Caco-2 (cell line): ENCODE results near the gene GPR78. TPM values are rescaled to one million over a fixed set of nuclear protein-coding genes. Genes with fewer than 3 reads are reported as not detected.

ENCODE experiments used
- BruUV-seq: library from RNA; stranded (reverse); fragments of 400-500 nt; replicated peaks from 2 replicates; lab custom pipeline; 2021; lab: Mats Ljungman, UMichigan
- CTCF ChIA-PET: fragments of 300-600 bp; sonication (Branson Sonifier 250); formaldehyde crosslinking; loops from one replicate; lab custom pipeline; 2022; ENCODE audit warnings: antibody characterized with exemption; lab: Charles Lee
- POLR2A ChIA-PET: fragments of 300-600 bp; sonication (Branson Sonifier 250); formaldehyde crosslinking; loops from one replicate; lab custom pipeline; 2022; ENCODE audit warnings: antibody characterized with exemption; lab: Charles Lee
- DNase-seq, 2 experiments: peaks; one replicate each; pipeline versions ENCODE4 v3.0.0 to v3.0.0-alpha.2; 2020 to 2022
- H3K27me3 ChIP-seq: replicated peaks from 2 replicates; pipeline ENCODE4 v1.6.0; 2011; ENCODE audit warnings: low read length; ENCODE audit not compliant: control insufficient read depth, insufficient read depth
- H3K36me3 ChIP-seq: 2 replicates; pipeline ENCODE4 v1.5.1; 2011; ENCODE audit warnings: low read length; ENCODE audit not compliant: control insufficient read depth, insufficient read depth
- H3K4me1 ChIP-seq: fragments of 250-450 bp; sonication (Bioruptor Pico); 2 replicates; pipeline ENCODE4 v1.5.1; 2020; ENCODE audit warnings: mild to moderate bottlenecking
- H3K4me3 ChIP-seq: 2 replicates; pipeline ENCODE4 v1.5.1; 2011; ENCODE audit warnings: low read depth, mild to moderate bottlenecking, control low read depth, low read length
- H3K9me3 ChIP-seq: fragments of 250-450 bp; sonication (Bioruptor Pico); 2 replicates; pipeline ENCODE4 v1.5.1; 2020; ENCODE audit warnings: mild to moderate bottlenecking, moderate library complexity
- H3K27ac Mint-ChIP-seq: one replicate; pipeline ENCODE4 v1.8.0; 2022; ENCODE audit warnings: mixed read lengths; ENCODE audit not compliant: unreplicated experiment
- H3K27me3 Mint-ChIP-seq: one replicate; pipeline ENCODE4 v1.8.0; 2022; ENCODE audit warnings: mixed read lengths; ENCODE audit not compliant: insufficient read depth, unreplicated experiment
- H3K36me3 Mint-ChIP-seq: one replicate; pipeline ENCODE4 v1.8.0; 2022; ENCODE audit warnings: mild to moderate bottlenecking, mixed read lengths; ENCODE audit not compliant: insufficient read depth, unreplicated experiment
- H3K4me1 Mint-ChIP-seq: one replicate; pipeline ENCODE4 v1.8.0; 2022; ENCODE audit warnings: low read depth, mixed read lengths; ENCODE audit not compliant: unreplicated experiment
- H3K4me3 Mint-ChIP-seq: one replicate; pipeline ENCODE4 v1.8.0; 2022; ENCODE audit warnings: mild to moderate bottlenecking, moderate library complexity, mixed read lengths; ENCODE audit not compliant: unreplicated experiment
- H3K9me3 Mint-ChIP-seq: one replicate; pipeline ENCODE4 v1.8.0; 2022; ENCODE audit warnings: mixed read lengths; ENCODE audit not compliant: unreplicated experiment
- intact Hi-C: fragments of 100-400 bp; cut with micrococcal nuclease; formaldehyde crosslinking; loops from one replicate; pipeline ENCODE4 v1.10.0; 2022; ENCODE audit not compliant: unreplicated experiment
- total RNA-seq: library from RNA; stranded (reverse); gene quantifications from 2 replicates; pipeline ENCODE4 v1.2.3, GENCODE V29; 2022
- TF ChIP-seq, protein P1 (sequence below), 2 experiments: fragments of 200-600 bp in 1 of 2; IDR thresholded peaks; 1 replicate in 1 of 2; 2 replicates in 1 of 2; pipeline versions ENCODE4 v1.5.1 to v1.8.0; 2011 to 2022; ENCODE audit warnings: antibody characterized with exemption in 1 of 2, control low read depth in 1 of 2, inconsistent platforms in 1 of 2, low read depth in 1 of 2, low read length in 1 of 2, mild to moderate bottlenecking in 1 of 2, moderate library complexity in 1 of 2; ENCODE audit not compliant: insufficient read depth in 1 of 2, severe bottlenecking in 1 of 2, unreplicated experiment in 1 of 2

The GPR78 gene
- total RNA-seq, 1 experiment from 2014 or later = 0.68 TPM

DNA sequence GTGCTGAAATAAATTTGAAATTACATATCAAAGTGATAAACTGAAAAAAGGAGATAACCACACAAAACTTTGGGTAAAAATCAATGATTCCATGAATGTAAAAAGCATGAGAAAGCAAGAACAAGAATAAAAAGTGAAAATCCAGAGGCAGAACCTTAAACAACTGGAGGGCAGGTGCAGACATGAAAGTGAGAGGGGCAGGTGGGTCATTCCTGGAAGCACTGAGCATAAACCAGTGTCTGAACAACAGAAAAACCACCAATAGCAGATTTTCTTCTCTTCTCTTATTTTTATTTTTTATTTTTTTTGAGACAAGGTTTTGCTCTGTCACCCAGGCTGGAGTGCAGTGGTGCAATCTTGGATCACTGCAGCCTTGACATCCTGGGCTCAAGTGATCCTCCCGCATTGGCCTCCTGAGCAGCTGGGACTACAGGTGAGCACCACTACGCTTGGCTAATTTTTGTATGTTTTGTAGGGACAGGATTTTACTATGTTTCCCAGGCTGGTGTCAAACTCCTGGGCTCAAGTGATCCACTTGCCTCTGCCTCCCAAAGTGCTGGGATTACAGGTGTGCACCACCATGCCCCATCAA is 46.8 kb upstream of the GPR78 start:
- POLR2A ChIA-PET = no interaction called here
- no peaks in the 10 kb centered on the region for H3K27me3 ChIP-seq
- no peaks in the 10 kb centered on the region; the same call in 1 of the 2 replicates for H3K36me3 ChIP-seq
- DNase-seq = no peak
- Mint-ChIP-seq H3K4me3 (peak overlapping the region; percentile 65), H3K4me1 (peaks cover 36% of the 10 kb centered on the region), H3K27me3 (no peaks in the 10 kb centered on the region), H3K36me3 (peaks cover 19% of the 10 kb centered on the region), H3K9me3 (peaks cover 14% of the 10 kb centered on the region), H3K27ac (peak overlapping the region; percentile 78)
- intact Hi-C loops = loop anchor here (5.0 kb wide), 2 partner anchors 39 to 71 kb away; no protein-coding TSS in a partner anchor
- H3K9me3 ChIP-seq = peaks cover 17% of the 10 kb centered on the region
- TF ChIP-seq, protein P1, sequence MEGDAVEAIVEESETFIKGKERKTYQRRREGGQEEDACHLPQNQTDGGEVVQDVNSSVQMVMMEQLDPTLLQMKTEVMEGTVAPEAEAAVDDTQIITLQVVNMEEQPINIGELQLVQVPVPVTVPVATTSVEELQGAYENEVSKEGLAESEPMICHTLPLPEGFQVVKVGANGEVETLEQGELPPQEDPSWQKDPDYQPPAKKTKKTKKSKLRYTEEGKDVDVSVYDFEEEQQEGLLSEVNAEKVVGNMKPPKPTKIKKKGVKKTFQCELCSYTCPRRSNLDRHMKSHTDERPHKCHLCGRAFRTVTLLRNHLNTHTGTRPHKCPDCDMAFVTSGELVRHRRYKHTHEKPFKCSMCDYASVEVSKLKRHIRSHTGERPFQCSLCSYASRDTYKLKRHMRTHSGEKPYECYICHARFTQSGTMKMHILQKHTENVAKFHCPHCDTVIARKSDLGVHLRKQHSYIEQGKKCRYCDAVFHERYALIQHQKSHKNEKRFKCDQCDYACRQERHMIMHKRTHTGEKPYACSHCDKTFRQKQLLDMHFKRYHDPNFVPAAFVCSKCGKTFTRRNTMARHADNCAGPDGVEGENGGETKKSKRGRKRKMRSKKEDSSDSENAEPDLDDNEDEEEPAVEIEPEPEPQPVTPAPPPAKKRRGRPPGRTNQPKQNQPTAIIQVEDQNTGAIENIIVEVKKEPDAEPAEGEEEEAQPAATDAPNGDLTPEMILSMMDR (IDR thresholded peaks at IDR 0.05; ENCODE audit: insufficient read depth in 1 of 2, low read depth in 1 of 2, low read length in 1 of 2, severe bottlenecking in 1 of 2, unreplicated experiment in 1 of 2) = no peak
- H3K4me1 ChIP-seq = peaks cover 39% of the 10 kb centered on the region
- H3K4me3 ChIP-seq = no peak overlapping the region
- CTCF ChIA-PET = interaction anchor here (1.0 kb wide), 1 partner anchor 27 kb away, joined by 9 read pairs; no protein-coding TSS in a partner anchor
- BruUV-seq = no TSS peak

DNA sequence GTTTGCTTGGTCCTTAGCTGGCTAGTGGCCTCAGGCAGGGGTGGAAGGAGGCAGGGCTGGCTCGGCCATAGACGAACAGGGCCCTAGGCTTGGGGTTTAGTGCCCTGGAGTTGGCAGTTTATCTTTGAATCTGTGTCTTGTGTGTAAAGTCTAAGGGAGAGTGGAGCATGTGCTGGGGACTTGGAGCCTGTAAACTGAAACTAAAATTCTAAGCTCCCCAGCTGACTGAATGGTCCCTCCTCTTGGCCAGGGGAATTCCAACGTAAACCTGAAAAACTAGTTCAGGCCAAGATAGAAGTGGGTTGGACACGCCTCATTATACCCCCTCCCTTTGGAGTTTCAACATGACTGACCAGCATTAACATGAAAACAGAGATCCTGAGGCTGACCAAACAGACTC is 46.1 kb upstream of the GPR78 start:
- no peaks in the 10 kb centered on the region for H3K27me3 ChIP-seq
- CTCF ChIA-PET = interaction anchor here (0.8 to 1.3 kb wide), 3 partner anchors 22 to 83 kb away, joined by 3 to 9 read pairs (median 3); no protein-coding TSS in a partner anchor
- intact Hi-C loops = loop anchor here (1.0 to 5.0 kb wide), 3 partner anchors 9 to 72 kb away; no protein-coding TSS in a partner anchor

DNA sequence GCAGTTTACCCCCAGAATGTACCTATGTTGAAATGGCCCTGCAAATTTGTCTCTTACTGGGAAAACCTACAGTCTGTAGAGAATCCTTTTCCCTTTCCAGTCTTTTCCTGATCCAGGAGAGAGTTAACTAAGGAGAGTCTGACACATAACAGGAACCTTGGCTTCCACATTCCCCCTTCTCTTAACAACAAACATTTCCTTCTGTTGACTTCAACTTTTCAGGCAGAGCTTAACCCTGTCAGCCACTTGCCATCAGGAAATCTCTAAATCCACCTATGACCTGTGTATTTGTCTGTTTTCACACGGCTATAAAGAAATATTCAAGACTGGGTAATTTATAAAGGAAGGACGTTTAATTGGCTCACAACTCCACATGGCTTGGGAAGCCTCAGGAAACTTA is 45.6 kb upstream of the GPR78 start:
- TF ChIP-seq, protein P1 (IDR thresholded peaks at IDR 0.05; ENCODE audit: insufficient read depth in 1 of 2, low read depth in 1 of 2, low read length in 1 of 2, severe bottlenecking in 1 of 2, unreplicated experiment in 1 of 2) = no peak
- H3K4me3 ChIP-seq = no peak overlapping the region
- H3K9me3 Mint-ChIP-seq = peaks cover 14% of the 10 kb centered on the region
- no peaks in the 10 kb centered on the region; the same call in 1 of the 2 replicates for H3K36me3 ChIP-seq
- H3K4me1 Mint-ChIP-seq = peaks cover 36% of the 10 kb centered on the region
- intact Hi-C loops = loop anchor here (1.0 to 5.0 kb wide), 3 partner anchors 9 to 72 kb away; no protein-coding TSS in a partner anchor
- no peaks in the 10 kb centered on the region for H3K27me3 Mint-ChIP-seq
- no peaks in the 10 kb centered on the region for H3K27me3 ChIP-seq
- peaks cover 39% of the 10 kb centered on the region for H3K4me1 ChIP-seq
- H3K4me3 Mint-ChIP-seq = peak overlapping the region; percentile 65
- ChIA-PET POLR2A (interaction anchor here (1.2 kb wide), 1 partner anchor 9 kb away, joined by 7 read pairs; no protein-coding TSS in a partner anchor), CTCF (interaction anchor here (0.8 to 1.3 kb wide), 3 partner anchors 22 to 83 kb away, joined by 3 to 9 read pairs (median 3); no protein-coding TSS in a partner anchor)
- H3K27ac Mint-ChIP-seq = peak overlapping the region; percentile 78
- H3K9me3 ChIP-seq = peaks cover 11% of the 10 kb centered on the region
- DNase-seq = no peak
- peaks cover 19% of the 10 kb centered on the region for H3K36me3 Mint-ChIP-seq
- TSS peak; percentile 33 for BruUV-seq

More for the DNA sequence above, 46.1 kb upstream of the GPR78 start:
- BruUV-seq = no TSS peak
- H3K27ac Mint-ChIP-seq = peak overlapping the region; percentile 78
- no peaks in the 10 kb centered on the region; the same call in 1 of the 2 replicates for H3K36me3 ChIP-seq
- H3K27me3 Mint-ChIP-seq = no peaks in the 10 kb centered on the region
- DNase-seq = peak; percentile 86 to 87
- H3K4me3 ChIP-seq = peak overlapping the region; percentile 2
- H3K9me3 Mint-ChIP-seq = peaks cover 14% of the 10 kb centered on the region
- H3K4me1 Mint-ChIP-seq = peaks cover 36% of the 10 kb centered on the region
- TF ChIP-seq, protein P1 (IDR thresholded peaks at IDR 0.05; ENCODE audit: insufficient read depth in 1 of 2, low read depth in 1 of 2, low read length in 1 of 2, severe bottlenecking in 1 of 2, unreplicated experiment in 1 of 2) = no peak
- POLR2A ChIA-PET = interaction anchor here (1.2 kb wide), 1 partner anchor 9 kb away, joined by 7 read pairs; no protein-coding TSS in a partner anchor
- peak overlapping the region; percentile 65 for H3K4me3 Mint-ChIP-seq
- peaks cover 19% of the 10 kb centered on the region for H3K36me3 Mint-ChIP-seq
- peaks cover 15% of the 10 kb centered on the region for H3K9me3 ChIP-seq
- peaks cover 39% of the 10 kb centered on the region for H3K4me1 ChIP-seq
